BLaER1 (cell line): ENCODE results near the gene SCARB1.

ENCODE experiments used
- H3K27ac ChIP-seq: shearing (Covaris generic); formaldehyde crosslinking; 2 replicates; pipeline ENCODE4 v1.8.1; 2022
- H3K27me3 ChIP-seq: shearing (Covaris generic); formaldehyde crosslinking; 2 replicates; pipeline ENCODE4 v1.8.1; 2022
- H3K36me3 ChIP-seq: shearing (Covaris generic); formaldehyde crosslinking; 2 replicates; pipeline ENCODE4 v1.8.1; 2022
- H3K4me1 ChIP-seq: shearing (Covaris generic); formaldehyde crosslinking; 2 replicates; pipeline ENCODE4 v1.8.1; 2022
- H3K4me2 ChIP-seq: shearing (Covaris generic); formaldehyde crosslinking; 2 replicates; pipeline ENCODE4 v1.8.1; 2022
- H3K4me3 ChIP-seq: shearing (Covaris generic); formaldehyde crosslinking; 2 replicates; pipeline ENCODE4 v1.8.1; 2022
- H3K9ac ChIP-seq: shearing (Covaris generic); formaldehyde crosslinking; 2 replicates; pipeline ENCODE4 v1.8.1; 2022
- H3K9me3 ChIP-seq: shearing (Covaris generic); formaldehyde crosslinking; 2 replicates; pipeline ENCODE4 v1.8.1; 2022
- H4K20me1 ChIP-seq: shearing (Covaris generic); formaldehyde crosslinking; 2 replicates; pipeline ENCODE4 v1.8.1; 2022
- Cebpa-rat ChIP-seq: shearing (Covaris generic); IDR thresholded peaks from 2 replicates; pipeline ENCODE4 v1.8.1; 2022

Gene SCARB1

DNA sequence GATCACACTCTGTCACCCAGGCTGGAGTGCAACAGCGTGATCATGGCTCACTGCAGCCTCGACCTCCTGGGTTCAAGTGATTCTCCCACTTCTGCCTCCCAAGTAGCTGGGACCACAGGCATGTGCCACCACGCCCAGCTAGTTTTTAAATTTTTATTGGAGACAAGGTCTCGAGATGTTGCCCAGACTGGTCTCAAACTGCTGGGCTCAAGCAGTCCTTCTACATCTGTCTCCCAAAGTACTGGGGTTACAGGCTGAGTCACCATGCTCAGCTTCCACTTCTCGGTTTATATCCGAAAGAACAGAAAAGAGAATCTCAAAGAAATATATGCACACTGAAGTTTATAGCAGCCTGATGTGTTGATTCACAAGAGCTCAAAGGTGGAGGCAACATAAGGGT, 107.5 kb downstream of the SCARB1 start:
- TF ChIP-seq Cebpa-rat = no peak
- H3K9ac ChIP-seq = peak overlapping the region; percentile 40; the same call in 1 of the 2 replicates
- H3K4me3 ChIP-seq = no peak overlapping the region
- peak overlapping the region; percentile 85 for H3K4me2 ChIP-seq
- H3K27ac ChIP-seq = peak overlapping the region; percentile 67
- H4K20me1 ChIP-seq = no peaks in the 10 kb centered on the region
- no peaks in the 10 kb centered on the region for H3K27me3 ChIP-seq
- peaks cover 100% of the 10 kb centered on the region for H3K4me1 ChIP-seq
- H3K9me3 ChIP-seq = peaks cover 12% of the 10 kb centered on the region
- H3K36me3 ChIP-seq = no peaks in the 10 kb centered on the region

DNA sequence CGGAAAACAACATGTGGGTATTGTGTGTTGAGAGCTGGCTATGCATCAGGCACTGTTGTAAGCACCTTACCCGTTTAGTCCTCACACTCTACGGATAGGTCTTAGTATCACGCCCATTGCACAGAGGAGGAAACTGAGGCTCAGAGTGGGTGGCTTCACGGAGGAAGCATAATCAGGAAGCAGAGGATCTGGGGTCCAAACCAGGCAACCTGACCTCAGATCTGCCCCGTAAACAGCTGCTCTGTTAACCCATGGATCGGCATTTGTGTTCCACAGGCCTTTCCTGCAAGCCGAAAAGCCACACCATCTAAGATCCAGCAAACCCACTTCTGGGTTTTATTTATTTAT, 107.9 kb downstream of the SCARB1 start:
- no peaks in the 10 kb centered on the region for H3K27me3 ChIP-seq
- H3K4me2 ChIP-seq = peak overlapping the region; percentile 85
- no peak for TF ChIP-seq Cebpa-rat
- H3K27ac ChIP-seq = peak overlapping the region; percentile 67
- H3K4me1 ChIP-seq = peaks cover 100% of the 10 kb centered on the region
- peak overlapping the region; percentile 40; the same call in 1 of the 2 replicates for H3K9ac ChIP-seq
- no peaks in the 10 kb centered on the region for H4K20me1 ChIP-seq
- no peaks in the 10 kb centered on the region for H3K36me3 ChIP-seq
- H3K9me3 ChIP-seq = peaks cover 12% of the 10 kb centered on the region
- 0 out of 2 replicates have a peak overlapping the region, but pooled peaks have one; percentile 15 for H3K4me3 ChIP-seq

DNA sequence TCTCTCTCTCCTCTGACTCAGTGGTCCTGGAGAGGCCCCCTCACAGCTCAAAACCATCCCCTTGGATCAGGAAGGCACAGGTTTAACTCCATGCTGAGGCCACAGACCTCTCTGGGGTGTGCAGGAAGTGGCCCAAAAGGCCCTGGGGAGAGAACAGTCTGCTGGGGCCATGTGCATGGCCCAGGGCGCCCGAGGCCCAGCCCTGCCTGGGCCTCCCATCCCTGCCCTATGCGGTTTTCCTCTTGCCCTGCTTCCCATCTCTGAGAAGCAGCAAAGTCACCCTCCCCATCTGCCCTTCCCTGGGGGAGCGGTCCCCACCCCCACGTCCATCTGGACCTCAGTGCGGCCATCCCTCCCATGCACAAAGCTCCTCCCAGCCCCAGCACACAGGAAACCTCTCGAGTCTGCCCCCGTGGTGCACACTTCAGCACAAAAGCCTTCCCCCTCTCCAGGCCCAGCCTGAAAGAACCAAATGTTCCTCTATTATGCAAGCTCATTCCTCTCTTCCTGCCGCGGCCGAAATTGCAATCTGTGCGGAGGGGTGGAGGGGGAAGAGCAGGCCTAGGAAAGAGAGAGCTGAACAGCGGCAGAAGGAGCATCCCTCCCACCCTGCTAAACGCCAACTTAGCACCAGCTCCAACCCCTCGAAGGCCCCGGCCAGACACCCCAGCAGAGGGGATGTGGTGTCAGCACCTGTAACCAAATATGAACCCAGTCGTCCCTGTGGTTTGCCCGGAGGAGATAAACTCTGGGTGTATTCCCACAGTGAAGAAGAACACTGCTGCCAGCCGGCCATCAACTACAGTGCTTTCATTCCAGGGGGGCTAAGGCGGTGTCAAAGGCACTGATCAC, 108.5 kb downstream of the SCARB1 start:
- Histone ChIP-seq H3K9ac (peak overlapping the region; percentile 40), H3K36me3 (no peaks in the 10 kb centered on the region), H3K4me3 (peak overlapping the region; percentile 15; the same call in 1 of the 2 replicates), H3K9me3 (peaks cover 12% of the 10 kb centered on the region), H3K27me3 (no peaks in the 10 kb centered on the region), H3K27ac (peak overlapping the region; percentile 67), H4K20me1 (no peaks in the 10 kb centered on the region), H3K4me1 (peaks cover 100% of the 10 kb centered on the region), H3K4me2 (peak overlapping the region; percentile 85)
- TF ChIP-seq Cebpa-rat = peak; percentile 43; the same call in 1 of the 2 replicates

DNA sequence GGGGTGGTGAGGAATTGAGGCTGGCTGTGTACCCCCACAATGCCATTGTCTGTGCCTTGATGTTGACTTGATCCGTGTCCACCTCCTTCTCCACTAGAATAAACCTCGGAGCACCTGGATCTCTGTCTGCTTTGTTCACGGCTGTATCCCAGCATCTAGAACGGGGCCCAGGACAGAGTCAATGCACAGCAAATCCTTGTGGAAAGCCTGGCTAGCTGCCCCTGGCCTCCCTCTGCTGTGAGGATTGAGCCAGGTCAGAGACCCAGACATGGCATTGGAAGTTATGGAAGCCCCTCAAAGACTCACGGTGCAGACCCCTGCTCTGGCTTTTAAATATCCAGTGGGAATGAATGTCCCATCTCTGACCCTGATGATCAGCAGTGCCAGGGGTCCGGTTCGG, 109.2 kb downstream of the SCARB1 start:
- peaks cover 12% of the 10 kb centered on the region for H3K9me3 ChIP-seq
- peak overlapping the region; percentile 85 for H3K4me2 ChIP-seq
- peaks cover 99% of the 10 kb centered on the region for H3K4me1 ChIP-seq
- no peaks in the 10 kb centered on the region for H3K36me3 ChIP-seq
- TF ChIP-seq Cebpa-rat = no peak
- H3K27me3 ChIP-seq = no peaks in the 10 kb centered on the region
- H3K27ac ChIP-seq = peak overlapping the region; percentile 67
- H4K20me1 ChIP-seq = no peaks in the 10 kb centered on the region
- H3K9ac ChIP-seq = peak overlapping the region; percentile 40
- no peak overlapping the region for H3K4me3 ChIP-seq

DNA sequence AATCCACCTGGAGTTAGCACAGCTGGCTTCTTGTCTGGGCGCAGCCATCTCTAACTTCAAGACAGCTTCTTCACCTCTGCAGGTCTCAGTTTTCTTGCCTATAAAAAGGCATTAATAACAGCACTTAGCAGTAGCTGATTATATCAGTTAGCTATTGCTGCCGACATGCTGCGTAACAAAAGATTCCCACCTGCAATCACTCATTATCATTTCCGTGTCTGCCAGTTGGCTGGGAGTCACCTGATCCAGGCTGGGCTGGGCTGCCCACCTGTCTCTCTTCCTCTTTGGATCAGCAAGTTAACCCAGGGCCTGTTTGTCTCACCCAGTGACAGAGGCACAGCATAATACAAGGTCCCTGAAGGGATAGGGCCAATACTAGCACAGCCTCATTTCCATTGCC, 109.7 kb downstream of the SCARB1 start:
- no peaks in the 10 kb centered on the region for H3K36me3 ChIP-seq
- no peak overlapping the region for H3K4me3 ChIP-seq
- H3K9ac ChIP-seq = no peak overlapping the region
- peaks cover 94% of the 10 kb centered on the region for H3K4me1 ChIP-seq
- H3K4me2 ChIP-seq = peak overlapping the region; percentile 85; the same call in 1 of the 2 replicates
- H3K9me3 ChIP-seq = peaks cover 12% of the 10 kb centered on the region
- TF ChIP-seq Cebpa-rat = no peak
- H3K27me3 ChIP-seq = no peaks in the 10 kb centered on the region
- no peaks in the 10 kb centered on the region for H4K20me1 ChIP-seq
- peak overlapping the region; percentile 67; the same call in 1 of the 2 replicates for H3K27ac ChIP-seq

DNA sequence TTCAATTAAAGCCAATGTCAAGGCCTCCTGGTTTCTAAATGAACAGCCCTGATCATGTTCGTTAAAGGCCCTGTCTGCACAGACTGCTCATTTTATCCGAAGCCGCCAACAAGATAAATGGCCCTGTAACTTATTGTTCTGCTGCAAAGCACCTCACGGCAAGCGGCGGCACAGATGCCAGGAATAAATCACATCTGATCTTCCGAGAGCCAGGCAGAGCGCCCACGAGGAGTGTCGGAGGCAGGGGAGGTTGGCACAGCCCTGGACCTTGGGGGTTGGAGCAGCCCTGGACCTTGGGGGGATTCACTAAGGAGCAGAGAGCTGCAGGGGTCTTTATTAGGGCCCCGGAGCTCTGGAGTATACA, 110.5 kb downstream of the SCARB1 start:
- H3K27ac ChIP-seq = no peak overlapping the region
- no peak for TF ChIP-seq Cebpa-rat
- no peaks in the 10 kb centered on the region for H3K36me3 ChIP-seq

DNA sequence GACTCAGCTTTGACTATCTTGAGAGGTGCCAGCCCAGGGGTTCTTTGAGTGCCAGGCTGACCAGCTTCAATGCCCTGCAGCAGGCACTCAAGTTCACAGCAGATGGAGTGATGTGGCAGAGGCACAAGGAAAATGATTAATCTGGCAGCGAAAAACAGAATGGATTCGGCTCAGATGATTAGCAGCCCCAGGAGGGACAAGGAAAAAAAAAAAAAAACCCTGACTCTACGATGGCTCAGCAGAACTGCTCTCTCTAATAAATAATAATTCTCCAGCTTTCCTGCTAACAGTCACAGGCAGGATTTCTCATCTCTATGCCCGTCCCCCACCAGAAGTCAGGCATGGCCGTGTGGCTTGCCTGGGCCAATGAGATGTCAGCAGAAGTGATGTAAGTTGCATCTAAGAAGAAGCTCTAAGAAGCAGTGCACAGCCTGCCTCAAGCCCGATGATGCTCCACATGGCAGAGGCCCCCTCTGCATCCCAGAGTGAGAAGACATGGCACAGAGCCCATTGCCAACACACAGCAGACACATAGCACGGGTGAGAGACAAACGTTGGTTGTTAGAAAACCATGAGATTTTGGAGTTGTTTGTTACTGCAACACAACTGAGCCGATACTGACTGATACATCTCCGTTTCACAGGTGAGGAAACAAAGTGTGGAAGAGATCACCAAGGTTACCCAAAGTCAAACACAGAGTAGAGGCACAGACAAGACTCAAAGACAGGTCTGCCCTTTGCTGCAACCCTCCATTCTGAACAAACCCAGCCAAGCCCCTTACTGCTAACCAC, 111.0 kb downstream of the SCARB1 start:
- Histone ChIP-seq H3K27me3 (no peaks in the 10 kb centered on the region), H3K9ac (no peak overlapping the region; the same call in 1 of the 2 replicates), H3K36me3 (no peaks in the 10 kb centered on the region), H3K4me1 (peaks cover 83% of the 10 kb centered on the region), H3K4me2 (peak overlapping the region; percentile 52), H3K9me3 (peaks cover 12% of the 10 kb centered on the region), H3K4me3 (no peak overlapping the region), H4K20me1 (no peaks in the 10 kb centered on the region), H3K27ac (no peak overlapping the region)
- TF ChIP-seq Cebpa-rat = no peak

More for the DNA sequence above, 110.5 kb downstream of the SCARB1 start:
- Histone ChIP-seq H3K27me3 (no peaks in the 10 kb centered on the region), H3K9ac (no peak overlapping the region), H3K4me2 (peak overlapping the region; percentile 52; the same call in 1 of the 2 replicates), H3K4me3 (no peak overlapping the region), H3K4me1 (peaks cover 86% of the 10 kb centered on the region), H4K20me1 (no peaks in the 10 kb centered on the region), H3K9me3 (peaks cover 12% of the 10 kb centered on the region)

DNA sequence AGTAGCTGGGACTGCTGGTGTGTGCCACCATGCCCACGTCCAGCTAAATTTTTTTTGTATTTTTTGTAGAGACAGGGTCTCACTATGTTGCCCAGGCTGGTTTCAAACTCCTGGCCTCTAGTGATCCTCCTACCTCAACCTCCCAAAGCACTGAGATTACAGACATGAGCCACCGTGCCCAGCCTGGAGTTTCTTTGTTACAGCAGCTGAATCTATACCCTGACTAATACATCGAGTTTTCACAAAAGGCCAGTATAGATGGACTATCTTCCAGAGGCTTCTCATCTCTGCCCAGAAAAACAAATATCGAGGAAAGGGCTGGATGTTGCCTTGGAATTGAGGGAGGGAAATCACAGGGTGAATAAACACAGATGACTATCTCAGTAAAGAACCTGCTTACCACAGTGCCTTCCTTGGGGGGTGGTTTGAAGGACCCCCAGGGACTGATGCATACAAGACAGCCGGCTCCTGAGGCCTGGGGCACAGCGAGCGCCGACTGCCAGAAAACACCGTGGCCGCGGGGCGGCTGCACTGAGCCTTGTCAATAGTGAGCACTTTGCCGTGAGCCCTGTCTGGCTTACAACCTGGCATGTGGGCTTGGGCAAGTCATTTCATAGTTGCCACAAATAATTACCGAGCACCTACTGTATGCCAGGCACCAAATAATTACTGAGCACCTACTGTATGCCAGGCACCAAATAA, 111.9 kb downstream of the SCARB1 start:
- H3K9ac ChIP-seq = no peak overlapping the region

DNA sequence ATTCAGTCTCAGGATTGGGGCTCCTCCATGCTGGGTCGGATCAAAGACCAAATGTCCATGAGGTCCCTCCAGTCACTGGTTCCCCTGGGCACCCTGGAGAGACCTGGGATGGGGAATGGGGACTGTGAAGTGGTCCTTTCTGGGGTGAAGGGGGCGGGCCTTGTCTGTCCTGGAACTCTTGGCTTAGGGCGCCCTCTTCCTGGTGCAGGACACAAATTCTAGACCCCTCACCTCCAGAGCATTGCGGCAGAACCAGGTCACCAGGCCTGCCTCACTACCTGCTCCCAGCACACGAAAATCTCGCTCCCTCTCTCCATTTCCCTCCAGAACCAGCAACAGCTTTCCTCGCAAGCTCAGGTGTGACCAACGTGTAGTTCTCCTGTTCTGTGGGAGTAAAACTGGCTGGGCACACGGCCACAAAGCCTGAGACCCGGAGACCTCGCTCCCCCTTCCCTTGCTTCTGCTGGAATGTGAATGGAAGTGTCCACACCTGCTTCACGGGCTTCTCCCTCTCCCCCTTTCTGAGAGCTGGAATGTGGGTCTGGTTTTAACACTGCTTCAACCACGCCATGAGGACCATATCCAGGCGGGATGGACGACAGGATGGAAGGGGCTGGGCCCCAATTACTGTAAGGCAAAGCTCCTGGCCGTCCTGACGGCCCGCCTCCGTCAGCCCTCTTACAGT, 112.7 kb downstream of the SCARB1 start:
- no peaks in the 10 kb centered on the region for H3K27me3 ChIP-seq
- peak overlapping the region; percentile 52; the same call in 1 of the 2 replicates for H3K4me2 ChIP-seq
- no peak overlapping the region for H3K9ac ChIP-seq
- H3K4me3 ChIP-seq = no peak overlapping the region
- no peaks in the 10 kb centered on the region for H4K20me1 ChIP-seq
- no peak overlapping the region for H3K27ac ChIP-seq
- no peaks in the 10 kb centered on the region for H3K36me3 ChIP-seq
- H3K9me3 ChIP-seq = peaks cover 5% of the 10 kb centered on the region
- TF ChIP-seq Cebpa-rat = no peak
- H3K4me1 ChIP-seq = peaks cover 83% of the 10 kb centered on the region

More for the DNA sequence above, 111.9 kb downstream of the SCARB1 start:
- Histone ChIP-seq H3K27me3 (no peaks in the 10 kb centered on the region), H3K9me3 (peaks cover 6% of the 10 kb centered on the region), H3K4me2 (peak overlapping the region; percentile 52), H3K4me3 (no peak overlapping the region), H3K27ac (no peak overlapping the region), H3K4me1 (peaks cover 83% of the 10 kb centered on the region), H3K36me3 (no peaks in the 10 kb centered on the region), H4K20me1 (no peaks in the 10 kb centered on the region)
- TF ChIP-seq Cebpa-rat = no peak
